ENCODE results near the gene CRYBA4. TPM values are rescaled to one million over a fixed set of nuclear protein-coding genes. Genes with fewer than 3 reads are reported as not detected.

The CRYBA4 gene
- not detected in 2 replicates for total RNA-seq

GRCh38 chr22:26621663-26622062 is at the start of gene CRYBA4:
Gene CRYBA4 (plus strand): TSS chr22:26621963. CDS start chr22:26622597, 634 bp downstream.

DNA sequence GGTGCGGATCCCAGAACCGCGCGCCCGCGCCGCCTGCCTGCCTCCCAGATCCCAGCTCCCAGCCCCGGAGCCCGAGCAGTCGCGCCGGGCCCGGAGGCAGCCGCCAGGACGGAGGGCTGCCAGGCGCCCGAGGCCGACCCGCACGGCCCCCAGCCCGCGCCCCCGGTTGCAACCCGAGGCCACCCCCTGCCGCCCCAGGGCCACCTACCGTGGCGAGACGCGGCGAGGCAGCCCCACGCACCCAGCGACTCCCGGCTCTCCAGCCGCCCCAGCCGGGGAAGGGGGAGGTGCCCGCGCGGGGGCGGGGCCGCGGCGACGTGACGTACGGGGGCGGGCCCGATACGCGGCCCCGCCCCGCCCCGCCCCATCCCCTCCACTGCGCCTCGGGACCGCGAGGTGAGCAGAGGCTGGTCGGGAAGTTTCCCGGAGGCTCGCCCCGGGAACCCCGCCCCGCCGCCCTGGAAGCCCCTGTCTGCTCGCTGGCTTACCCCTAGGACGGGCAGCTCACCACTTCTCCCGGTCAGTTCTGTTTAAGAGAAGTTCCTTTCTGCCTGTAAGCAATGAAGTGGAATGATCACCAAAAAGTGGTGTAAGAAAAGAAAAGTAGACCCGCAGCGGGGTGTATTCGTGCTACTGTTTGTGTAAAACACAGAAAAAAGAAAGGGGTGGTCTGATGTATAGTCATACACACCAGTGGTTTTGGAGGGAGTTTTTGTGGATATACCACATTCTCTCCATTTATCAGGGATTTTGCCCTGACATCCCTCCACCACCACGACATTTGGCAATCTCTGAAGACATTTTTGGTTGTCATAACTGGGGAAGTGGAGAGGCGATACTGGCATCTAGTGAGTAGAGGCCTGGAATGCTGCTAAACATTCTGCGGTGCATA is 31.7 kb upstream of the CRYBA4 start, which contains the start of gene TPST2:
Gene TPST2, minus strand, starts transcription at position 288 of the 892 bp plus-strand sequence. CDS start 48,502 bp downstream, outside the sequence.

DNA sequence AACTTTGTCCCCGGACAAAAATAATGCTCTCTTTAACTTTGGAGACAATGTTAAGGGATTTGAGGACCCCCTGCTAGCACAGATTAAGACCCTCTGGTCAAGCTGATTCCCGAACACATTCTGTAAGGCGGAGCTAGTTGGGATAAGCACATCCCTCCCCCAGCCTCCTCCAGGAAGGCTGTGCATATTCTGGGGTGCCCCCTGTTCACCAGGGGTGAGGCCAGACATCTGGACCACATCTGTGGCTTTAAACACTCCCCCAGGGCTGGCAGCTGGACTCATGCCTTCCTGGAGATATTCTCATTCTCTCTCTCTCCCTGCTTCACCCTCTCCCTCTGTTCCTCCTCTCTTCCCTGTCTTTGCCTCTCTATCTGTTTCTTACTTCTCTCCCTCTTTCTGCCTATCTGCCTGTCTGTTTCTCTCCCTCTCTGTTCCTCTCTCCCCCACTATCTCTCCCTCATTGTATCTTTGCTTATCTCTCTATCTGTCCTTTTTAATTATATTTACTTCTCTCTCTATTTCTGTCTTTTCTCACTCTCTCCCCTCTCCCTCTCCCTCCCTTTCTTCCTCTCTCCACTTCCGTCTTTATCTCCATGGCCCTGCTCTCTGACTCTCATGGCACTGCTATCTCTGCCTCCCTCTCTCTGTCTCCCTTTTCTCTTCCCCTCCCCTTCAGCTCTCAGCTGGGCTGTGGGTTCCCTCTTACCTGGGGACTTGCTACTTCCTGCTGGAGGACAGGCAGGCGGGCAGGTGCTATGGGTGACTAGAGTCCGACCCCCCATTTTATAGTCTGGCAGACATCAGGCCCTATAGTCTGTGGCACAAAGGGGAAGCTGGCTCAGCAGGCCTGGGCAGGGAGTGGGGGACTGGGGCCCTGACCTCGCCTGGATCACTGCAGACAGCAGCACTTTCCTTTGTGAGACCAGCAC is 4.2 kb upstream of the CRYBA4 start, which contains the start of gene CRYBB1:
Gene CRYBB1, minus strand, starts transcription at position 757 of the 929 bp plus-strand sequence. CDS start 1,708 bp downstream, outside the sequence.

DNA sequence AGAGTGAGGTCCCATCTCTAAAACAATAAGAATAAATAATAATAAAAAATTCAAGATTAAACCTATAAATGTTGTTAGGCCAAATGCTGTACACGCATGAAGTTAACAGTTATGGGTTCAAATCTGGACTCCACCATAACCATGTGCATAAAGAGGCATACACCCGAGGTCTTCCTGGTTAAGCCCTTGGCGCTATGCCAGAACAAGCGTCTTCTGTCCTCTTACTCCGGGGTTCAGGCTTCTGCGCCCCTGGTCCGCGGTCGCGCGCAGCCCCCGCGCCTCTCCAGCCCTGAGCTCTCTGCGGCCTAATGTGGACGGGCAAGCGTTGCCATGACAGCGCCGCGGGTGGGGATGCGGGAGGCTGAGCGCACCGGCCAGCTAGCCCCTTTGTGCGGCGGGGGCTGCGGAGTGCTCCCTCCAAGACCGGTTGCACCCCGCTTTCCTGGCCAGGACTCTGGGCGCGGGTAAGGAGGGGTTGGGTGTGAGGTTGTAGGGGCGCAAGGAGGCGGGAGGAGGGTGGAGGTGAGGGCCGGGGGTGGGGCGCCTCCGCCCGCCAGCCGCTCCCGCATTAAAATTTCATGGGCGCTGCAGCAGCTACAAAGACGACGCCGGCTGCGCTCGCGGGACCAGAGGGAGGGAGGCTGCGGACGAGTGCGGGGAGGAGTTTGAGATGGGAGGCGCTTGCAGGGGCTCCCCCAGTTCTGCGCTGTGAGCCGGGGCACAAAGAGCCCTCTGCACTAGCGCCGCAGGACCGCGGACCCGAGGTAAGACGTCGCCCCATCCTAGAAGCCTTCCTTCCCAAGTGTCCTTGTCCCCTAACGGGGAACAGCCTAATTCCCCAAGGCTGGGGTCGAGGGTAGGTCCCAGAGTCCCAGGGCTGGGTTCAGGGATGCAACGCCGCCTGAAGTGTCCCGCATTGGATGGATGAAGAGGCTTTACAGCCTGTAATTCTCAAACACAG is 35.4 kb downstream of the CRYBA4 start, which contains the start of gene MIAT:
Gene MIAT, plus strand, starts transcription at position 698 of the 961 bp plus-strand sequence.

Other genes starting within 250 kb of the CRYBA4 start
- 2.1 and 2.3 TPM in 2 replicates for gene ASPHD2, start 192.7 kb upstream of the CRYBA4 start, total RNA-seq
- 29.1 and 33.9 TPM in 2 replicates for gene HPS4, start 138.2 kb upstream of the CRYBA4 start, total RNA-seq
- 13.1 and 16.0 TPM in 2 replicates for gene SRRD, start 138.1 kb upstream of the CRYBA4 start, total RNA-seq
- gene TFIP11, start 109.5 kb upstream of the CRYBA4 start, total RNA-seq = 33.0 and 42.4 TPM in 2 replicates
- gene TPST2, start 31.8 kb upstream of the CRYBA4 start, total RNA-seq = 41.3 and 66.4 TPM in 2 replicates
- not detected in 2 replicates for gene CRYBB1, start 3.9 kb upstream of the CRYBA4 start, total RNA-seq
- gene MIAT, start 35.6 kb downstream of the CRYBA4 start, total RNA-seq = 1.0 and 1.2 TPM in 2 replicates